Natural killer cell (primary cell): ENCODE results near the gene RHEBL1. TPM values are rescaled to one million over a fixed set of nuclear protein-coding genes. Genes with fewer than 3 reads are reported as not detected.

Source experiments
- ATAC-seq, 3 donors: fragments of 150-1000 bp in 2 of 3; fragments of 200-7000 bp in 1 of 3; cut with Tn5 transposase; 1 replicate in 1 of 3; 2 replicates in 2 of 3; pipeline ENCODE4 v1.10.0; 2021; ENCODE audit warnings: mild to moderate bottlenecking in 2 of 3, moderate library complexity in 2 of 3
- DNase-seq, 2 donors: peaks; one replicate each; pipeline versions ENCODE4 v3.0.0 to v3.0.0-alpha.2; 2013 to 2021; ENCODE audit warnings: mixed read lengths in 1 of 2
- H3K27ac ChIP-seq: one replicate; pipeline ENCODE4 v1.5.1; 2013; ENCODE audit warnings: mild to moderate bottlenecking, low read length
- H3K27me3 ChIP-seq: one replicate; pipeline ENCODE4 v1.6.1; 2013; ENCODE audit warnings: low read length; ENCODE audit not compliant: control insufficient read depth, insufficient read depth
- H3K36me3 ChIP-seq: one replicate; pipeline ENCODE4 v1.6.1; 2013; ENCODE audit warnings: low read length; ENCODE audit not compliant: control insufficient read depth, insufficient read depth
- H3K4me1 ChIP-seq: one replicate; pipeline ENCODE4 v1.6.1; 2013; ENCODE audit warnings: low read length; ENCODE audit not compliant: control insufficient read depth, insufficient read depth
- H3K4me3 ChIP-seq: one replicate; pipeline ENCODE4 v1.5.1; 2013; ENCODE audit warnings: low read length
- H3K9me3 ChIP-seq: one replicate; pipeline ENCODE4 v1.6.1; 2013; ENCODE audit warnings: low read length; ENCODE audit not compliant: control insufficient read depth, insufficient read depth
- H3K27ac Mint-ChIP-seq, 2 donors: one replicate each; pipeline ENCODE4 v1.8.0; 2022; ENCODE audit warnings: mild to moderate bottlenecking in 2 of 2, mixed read lengths in 2 of 2, moderate library complexity in 1 of 2
- H3K27me3 Mint-ChIP-seq, 2 donors: one replicate each; pipeline ENCODE4 v1.8.0; 2022; ENCODE audit warnings: low read depth in 2 of 2, mixed read lengths in 2 of 2
- H3K36me3 Mint-ChIP-seq: one replicate; pipeline ENCODE4 v1.8.0; 2022; ENCODE audit warnings: mixed read lengths
- H3K4me1 Mint-ChIP-seq, 2 donors: one replicate each; pipeline ENCODE4 v1.8.0; 2022; ENCODE audit warnings: mixed read lengths in 2 of 2
- H3K4me3 Mint-ChIP-seq: one replicate; pipeline ENCODE4 v1.8.0; 2022; ENCODE audit warnings: mild to moderate bottlenecking, moderate library complexity, mixed read lengths
- H3K9me3 Mint-ChIP-seq, 2 donors: one replicate each; pipeline ENCODE4 v1.8.0; 2022; ENCODE audit warnings: mixed read lengths in 2 of 2
- WGBS: methylation state at CpG from one replicate; pipeline ENCODE4 v1.1.7; 2013; ENCODE audit warnings: missing lambda C conversion rate; ENCODE audit not compliant: insufficient coverage; 5-methylcytosine and 5-hydroxymethylcytosine counted together
- intact Hi-C: fragments of 100-400 bp; cut with micrococcal nuclease; formaldehyde crosslinking; loops from one replicate; pipeline ENCODE4 v1.14.2; 2022
- total RNA-seq, 4 donors: library from RNA; stranded (reverse); fragments of 120-200 nt in 1 of 4; gene quantifications; one replicate each; pipeline versions ENCODE4 v1.2.3 to v1.2.4, GENCODE V29; 2013 to 2022
- TF ChIP-seq, protein P1 (sequence below): fragments of 200-600 bp; IDR thresholded peaks from one replicate; pipeline ENCODE4 v1.8.0; 2022; ENCODE audit warnings: antibody characterized with exemption

Gene RHEBL1
- total RNA-seq, 3 donors from 2014 or later (not counting 1 experiment from before 2014, with no cell fraction given) = 6.3 to 11.6 (median 11.1) TPM

GRCh38 chr12:49061157-49061650 is 8.6 kb downstream of the RHEBL1 start:
- TF ChIP-seq, protein P1, sequence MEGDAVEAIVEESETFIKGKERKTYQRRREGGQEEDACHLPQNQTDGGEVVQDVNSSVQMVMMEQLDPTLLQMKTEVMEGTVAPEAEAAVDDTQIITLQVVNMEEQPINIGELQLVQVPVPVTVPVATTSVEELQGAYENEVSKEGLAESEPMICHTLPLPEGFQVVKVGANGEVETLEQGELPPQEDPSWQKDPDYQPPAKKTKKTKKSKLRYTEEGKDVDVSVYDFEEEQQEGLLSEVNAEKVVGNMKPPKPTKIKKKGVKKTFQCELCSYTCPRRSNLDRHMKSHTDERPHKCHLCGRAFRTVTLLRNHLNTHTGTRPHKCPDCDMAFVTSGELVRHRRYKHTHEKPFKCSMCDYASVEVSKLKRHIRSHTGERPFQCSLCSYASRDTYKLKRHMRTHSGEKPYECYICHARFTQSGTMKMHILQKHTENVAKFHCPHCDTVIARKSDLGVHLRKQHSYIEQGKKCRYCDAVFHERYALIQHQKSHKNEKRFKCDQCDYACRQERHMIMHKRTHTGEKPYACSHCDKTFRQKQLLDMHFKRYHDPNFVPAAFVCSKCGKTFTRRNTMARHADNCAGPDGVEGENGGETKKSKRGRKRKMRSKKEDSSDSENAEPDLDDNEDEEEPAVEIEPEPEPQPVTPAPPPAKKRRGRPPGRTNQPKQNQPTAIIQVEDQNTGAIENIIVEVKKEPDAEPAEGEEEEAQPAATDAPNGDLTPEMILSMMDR = no peak
- DNase-seq (no peak), ATAC-seq (no peak)
- H3K27ac Mint-ChIP-seq = peak overlapping the region; percentile 87 to 92
- peak overlapping the region; percentile 91 for H3K4me3 Mint-ChIP-seq
- H3K4me1 ChIP-seq = peaks cover 40% of the 10 kb centered on the region
- no peaks in the 10 kb centered on the region for H3K9me3 ChIP-seq
- H3K36me3 ChIP-seq = peaks cover under 1% of the 10 kb centered on the region
- no peaks in the 10 kb centered on the region for H3K9me3 Mint-ChIP-seq
- 12% methylated on average over 14 of the region's 16 CpGs for WGBS
- peak overlapping the region; percentile 68 for H3K4me3 ChIP-seq
- no peaks in the 10 kb centered on the region for H3K27me3 Mint-ChIP-seq
- H3K27ac ChIP-seq = peak overlapping the region; percentile 77
- intact Hi-C loops = loop anchor here (5.0 kb wide), 1 partner anchor 51 kb away; the partner anchor contains the start of gene LMBR1L
- H3K36me3 Mint-ChIP-seq = no peaks in the 10 kb centered on the region
- H3K4me1 Mint-ChIP-seq = peaks cover 50% of the 10 kb centered on the region in 2 donors
- no peaks in the 10 kb centered on the region for H3K27me3 ChIP-seq

- Histone ChIP-seq H3K27me3 (no peaks in the 10 kb centered on the region), H3K9me3 (no peaks in the 10 kb centered on the region), H3K4me3 (peak within 1 kb of the TSS; percentile 68), H3K4me1 (peaks cover 47% of the 10 kb centered on the region), H3K36me3 (no peaks in the 10 kb centered on the region), H3K27ac (peak within 1 kb of the TSS; percentile 77)
- DNase-seq = peak; percentile 83 to 96
- intact Hi-C loops = loop anchor here (1.0 to 5.0 kb wide), 2 partner anchors 9 to 52 kb away; partner anchors contain the start of genes LMBR1L and RHEBL1
- no peaks in the 10 kb centered on the region for H3K27me3 Mint-ChIP-seq
- no peaks in the 10 kb centered on the region for H3K36me3 Mint-ChIP-seq
- 0% methylated on average over 74 of the region's 74 CpGs for WGBS
- no peaks in the 10 kb centered on the region for H3K9me3 Mint-ChIP-seq
- peaks cover 57% of the 10 kb centered on the region in 2 donors for H3K4me1 Mint-ChIP-seq
- H3K27ac Mint-ChIP-seq = peak within 1 kb of the TSS; percentile 87 to 92
- ATAC-seq = peak; percentile 79 to 88 (median 79)
- H3K4me3 Mint-ChIP-seq = peak within 1 kb of the TSS; percentile 91
- TF ChIP-seq, protein P1 = no peak
These were observed 9.3 kb downstream of the RHEBL1 start, which contains the start of gene KMT2D for GRCh38 chr12:49060237-49061156. KMT2D (minus strand) TSS chr12:49060794; CDS start chr12:49055324, 5,470 bp downstream.

DNA sequence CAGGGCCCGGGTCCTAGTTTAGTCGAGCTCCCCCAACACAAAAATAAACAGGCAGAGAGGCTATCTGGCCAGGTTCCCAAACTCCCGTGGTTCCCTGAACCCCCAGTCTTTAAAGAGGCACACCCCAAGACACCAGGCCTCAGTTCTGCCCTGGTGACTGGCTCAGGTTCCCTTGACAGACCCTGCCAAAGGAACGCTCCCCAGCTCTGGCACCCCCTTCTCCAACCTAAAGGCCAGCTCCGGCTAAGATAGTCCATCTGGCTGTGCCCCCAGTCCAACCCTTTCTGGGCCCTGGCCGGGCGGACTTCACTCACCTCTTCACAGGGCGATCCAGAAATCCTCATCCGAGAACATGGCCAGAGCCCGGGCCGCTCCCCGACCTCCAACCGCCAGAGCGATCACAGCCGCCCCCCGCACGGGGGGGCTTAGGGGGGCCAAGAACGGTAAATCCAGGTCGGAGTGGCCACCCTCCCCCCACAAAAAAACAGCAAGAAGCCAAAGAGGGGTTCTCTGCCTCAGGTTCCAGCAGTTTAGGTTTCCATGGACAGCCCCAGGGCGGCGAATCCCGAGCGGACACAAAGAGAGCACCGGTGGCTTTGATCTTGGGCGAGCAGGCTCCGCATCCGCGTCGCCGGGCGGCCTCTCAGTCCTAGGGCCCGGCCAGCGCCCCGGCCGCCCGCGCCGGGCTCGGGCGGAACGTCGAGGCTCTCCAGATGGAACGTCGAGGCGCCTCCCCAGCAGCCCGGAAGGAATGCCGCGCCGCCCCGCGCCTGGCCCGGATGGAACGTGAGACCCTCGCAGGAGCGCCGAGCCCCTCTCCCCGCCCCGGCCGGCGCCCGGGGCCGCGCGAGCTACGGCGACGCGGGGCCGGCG is 10.2 kb downstream of the RHEBL1 start:
- TF ChIP-seq, protein P1 = no peak
- Histone ChIP-seq H3K9me3 (no peaks in the 10 kb centered on the region), H3K4me1 (peaks cover 54% of the 10 kb centered on the region), H3K27ac (peak overlapping the region; percentile 77), H3K4me3 (peak overlapping the region; percentile 68), H3K27me3 (no peaks in the 10 kb centered on the region), H3K36me3 (peaks cover 8% of the 10 kb centered on the region)
- DNase-seq = peak in 1 of 2 donors; percentile 53
- Mint-ChIP-seq H3K4me3 (peak overlapping the region; percentile 91), H3K4me1 (peaks cover 66 to 67% of the 10 kb centered on the region in 2 donors), H3K9me3 (no peaks in the 10 kb centered on the region), H3K36me3 (no peaks in the 10 kb centered on the region), H3K27me3 (no peaks in the 10 kb centered on the region), H3K27ac (peak overlapping the region; percentile 81 to 92)
- peak; percentile 4 to 25 (median 9) for ATAC-seq
- intact Hi-C loops = loop anchor here (1.0 to 5.0 kb wide), 2 partner anchors 10 to 53 kb away; partner anchors contain the start of genes LMBR1L and RHEBL1
- WGBS = under 1% methylated on average over 70 of the region's 70 CpGs
